Mesenchymal stem cell (in vitro differentiated cells and primary cell): ENCODE data around the gene GAS7.

Experiments
- DNase-seq: peaks from one replicate; pipeline ENCODE4 v3.0.0-alpha.2; 2013
- H2AFZ ChIP-seq: one replicate; pipeline ENCODE4 v1.6.1; 2013; ENCODE audit warnings: low read depth, mild to moderate bottlenecking, control low read depth, inconsistent platforms, low read length, moderate library complexity
- H2AK5ac ChIP-seq: 2 replicates; pipeline ENCODE4 v1.6.1; 2013; ENCODE audit warnings: low read length, moderate library complexity, mild to moderate bottlenecking, inconsistent platforms; ENCODE audit not compliant: severe bottlenecking
- H2BK120ac ChIP-seq: one replicate; pipeline ENCODE4 v1.6.1; 2013; ENCODE audit warnings: low read depth, mild to moderate bottlenecking, inconsistent platforms, low read length, moderate library complexity
- H2BK12ac ChIP-seq, 2 experiments: one replicate each; pipeline ENCODE4 v1.6.1; 2013; ENCODE audit warnings: inconsistent platforms in 2 of 2, low read length in 2 of 2, mild to moderate bottlenecking in 2 of 2, moderate library complexity in 2 of 2, control low read depth in 1 of 2
- H2BK15ac ChIP-seq: one replicate; pipeline ENCODE4 v1.6.1; 2013; ENCODE audit warnings: mild to moderate bottlenecking, low read depth, inconsistent platforms; ENCODE audit not compliant: poor library complexity, severe bottlenecking
- H2BK5ac ChIP-seq: 2 replicates; pipeline ENCODE4 v1.6.1; 2013; ENCODE audit warnings: low read depth, mild to moderate bottlenecking, low read length, control low read depth, inconsistent platforms; ENCODE audit not compliant: poor library complexity, severe bottlenecking
- H3K14ac ChIP-seq, 2 experiments: one replicate each; pipeline ENCODE4 v1.6.1; 2013; ENCODE audit warnings: inconsistent platforms in 2 of 2, low read length in 2 of 2, control low read depth in 1 of 2, mild to moderate bottlenecking in 1 of 2, moderate library complexity in 1 of 2
- H3K18ac ChIP-seq, 2 experiments: one replicate each; pipeline ENCODE4 v1.6.1; 2013; ENCODE audit warnings: inconsistent platforms in 2 of 2, low read length in 2 of 2, control low read depth in 1 of 2, low read depth in 1 of 2, mild to moderate bottlenecking in 1 of 2
- H3K23ac ChIP-seq, 2 experiments: one replicate each; pipeline ENCODE4 v1.6.1; 2013; ENCODE audit warnings: inconsistent platforms in 2 of 2, low read length in 2 of 2, mild to moderate bottlenecking in 2 of 2, moderate library complexity in 2 of 2, control low read depth in 1 of 2
- H3K27ac ChIP-seq: 2 replicates; pipeline ENCODE4 v1.5.1; 2013; ENCODE audit warnings: mild to moderate bottlenecking, moderate library complexity, low read length, control low read depth, inconsistent platforms; ENCODE audit not compliant: poor library complexity, severe bottlenecking
- H3K27me3 ChIP-seq, 2 experiments: 2 replicates each; pipeline versions ENCODE4 v1.6.1 to v1.7.0; 2013; ENCODE audit warnings: low read length in 2 of 2, mild to moderate bottlenecking in 2 of 2, moderate library complexity in 2 of 2, control low read depth in 1 of 2, inconsistent platforms in 1 of 2; ENCODE audit not compliant: control insufficient read depth in 1 of 2, insufficient read depth in 1 of 2
- H3K36me3 ChIP-seq, 2 experiments: 2 replicates each; pipeline versions ENCODE4 v1.6.1 to v1.7.0; 2013; ENCODE audit warnings: low read length in 2 of 2, control low read depth in 1 of 2, inconsistent platforms in 1 of 2, low read depth in 1 of 2, mild to moderate bottlenecking in 1 of 2; ENCODE audit not compliant: insufficient read depth in 2 of 2, control insufficient read depth in 1 of 2
- H3K4ac ChIP-seq, 2 experiments: one replicate each; pipeline ENCODE4 v1.6.1; 2013; ENCODE audit warnings: inconsistent platforms in 2 of 2, low read length in 2 of 2, mild to moderate bottlenecking in 2 of 2, moderate library complexity in 2 of 2, control low read depth in 1 of 2, low read depth in 1 of 2
- H3K4me1 ChIP-seq: 2 replicates; pipeline ENCODE4 v1.6.1; 2013; ENCODE audit warnings: low read depth, low read length, control low read depth; ENCODE audit not compliant: control insufficient read depth, insufficient read depth
- H3K4me2 ChIP-seq: 2 replicates; pipeline ENCODE4 v1.6.1; 2013; ENCODE audit warnings: low read length, mild to moderate bottlenecking, inconsistent platforms; ENCODE audit not compliant: poor library complexity, severe bottlenecking
- H3K4me3 ChIP-seq, 2 experiments: 2 replicates each; pipeline versions ENCODE4 v1.5.1 to v1.7.0; 2013; ENCODE audit warnings: low read length in 2 of 2, mild to moderate bottlenecking in 2 of 2, control low read depth in 1 of 2, low read depth in 1 of 2; ENCODE audit not compliant: insufficient read depth in 1 of 2
- H3K79me1 ChIP-seq: replicated peaks from 2 replicates; pipeline ENCODE4 v1.6.1; 2013; ENCODE audit warnings: mild to moderate bottlenecking, control low read depth, low read length, inconsistent platforms; ENCODE audit not compliant: poor library complexity, severe bottlenecking
- H3K9ac ChIP-seq: 2 replicates; pipeline ENCODE4 v1.7.0; 2013; ENCODE audit warnings: mild to moderate bottlenecking, low read length, moderate library complexity
- H3K9me3 ChIP-seq: 2 replicates; pipeline ENCODE4 v1.7.0; 2013; ENCODE audit warnings: mild to moderate bottlenecking, low read length; ENCODE audit not compliant: control insufficient read depth
- H4K8ac ChIP-seq: one replicate; pipeline ENCODE4 v1.6.1; 2013; ENCODE audit warnings: inconsistent platforms, mild to moderate bottlenecking, low read length, moderate library complexity
- H4K91ac ChIP-seq: one replicate; pipeline ENCODE4 v1.6.1; 2013; ENCODE audit warnings: mild to moderate bottlenecking, low read length, inconsistent platforms
- WGBS: methylation state at CpG from one replicate; pipeline ENCODE4 v1.1.7; 2013; ENCODE audit warnings: mixed read lengths; 5-methylcytosine and 5-hydroxymethylcytosine counted together

Gene GAS7

GRCh38 chr17:9944704-9945103 is 253.7 kb downstream of the GAS7 start:
- H2BK5ac ChIP-seq = no peak overlapping the region
- H2BK120ac ChIP-seq = no peak overlapping the region
- no peaks in the 10 kb centered on the region for H3K9me3 ChIP-seq
- H3K9ac ChIP-seq = no peak overlapping the region
- no peak overlapping the region for H3K18ac ChIP-seq
- no peak overlapping the region for H3K4me2 ChIP-seq
- peaks cover 24 to 73% of the 10 kb centered on the region in 2 experiments for H3K36me3 ChIP-seq
- no peak overlapping the region for H3K23ac ChIP-seq
- H3K79me1 ChIP-seq = no peaks in the 10 kb centered on the region
- no peak overlapping the region for H3K4me3 ChIP-seq
- no peak overlapping the region for H3K27ac ChIP-seq
- no peaks in the 10 kb centered on the region for H3K27me3 ChIP-seq
- no peaks in the 10 kb centered on the region for H3K4me1 ChIP-seq
- H3K14ac ChIP-seq = no peak overlapping the region
- H2AFZ ChIP-seq = no peak overlapping the region
- H2BK12ac ChIP-seq = no peak overlapping the region
- H2AK5ac ChIP-seq = no peak overlapping the region
- no peak overlapping the region for H2BK15ac ChIP-seq
- no peak overlapping the region for H4K8ac ChIP-seq
- no peak overlapping the region for H3K4ac ChIP-seq
- H4K91ac ChIP-seq = no peak overlapping the region
- WGBS = 83% methylated on average over 7 of the region's 7 CpGs
- DNase-seq = no peak

DNA sequence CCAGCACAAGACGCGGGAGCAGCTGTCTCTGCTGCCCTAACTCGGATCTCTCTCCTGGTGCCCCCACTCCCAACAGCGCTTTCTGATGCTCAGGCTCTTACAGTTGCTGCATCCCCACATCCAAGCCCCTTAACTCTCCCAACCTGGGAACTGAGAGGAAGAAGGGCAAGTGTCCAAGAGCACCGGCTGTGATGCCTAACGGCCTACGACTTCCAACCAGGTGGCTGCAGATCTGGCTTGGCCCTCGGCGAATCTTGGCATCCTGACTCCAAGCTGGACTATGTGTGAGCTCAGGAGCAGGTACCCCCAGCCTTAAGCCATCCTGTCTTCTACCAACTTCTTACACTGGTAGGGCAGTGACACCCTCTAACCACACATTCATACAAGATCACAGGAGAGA is 255.1 kb downstream of the GAS7 start:
- Histone ChIP-seq H3K27me3 (no peaks in the 10 kb centered on the region), H2BK120ac (no peak overlapping the region), H2BK5ac (no peak overlapping the region), H3K36me3 (peaks cover 30 to 87% of the 10 kb centered on the region in 2 experiments), H3K9ac (no peak overlapping the region), H2BK12ac (no peak overlapping the region), H3K79me1 (no peaks in the 10 kb centered on the region), H4K8ac (no peak overlapping the region), H4K91ac (no peak overlapping the region), H3K27ac (no peak overlapping the region), H3K18ac (no peak overlapping the region), H3K14ac (no peak overlapping the region), H3K4me1 (no peaks in the 10 kb centered on the region), H3K4ac (no peak overlapping the region), H3K9me3 (peaks cover 10% of the 10 kb centered on the region), H2BK15ac (no peak overlapping the region), H3K4me3 (no peak overlapping the region), H3K4me2 (no peak overlapping the region), H2AFZ (no peak overlapping the region), H2AK5ac (no peak overlapping the region), H3K23ac (no peak overlapping the region)
- 96% methylated on average over 9 of the region's 9 CpGs for WGBS
- DNase-seq = no peak

GRCh38 chr17:9942885-9943284 is 255.5 kb downstream of the GAS7 start:
- H3K23ac ChIP-seq = no peak overlapping the region
- H3K14ac ChIP-seq = no peak overlapping the region
- H3K79me1 ChIP-seq = no peaks in the 10 kb centered on the region
- no peak overlapping the region for H3K9ac ChIP-seq
- no peak overlapping the region for H2AFZ ChIP-seq
- H4K8ac ChIP-seq = no peak overlapping the region
- H3K18ac ChIP-seq = no peak overlapping the region
- 85% methylated on average over 13 of the region's 13 CpGs for WGBS
- no peak overlapping the region for H2BK120ac ChIP-seq
- no peak overlapping the region for H2BK5ac ChIP-seq
- H3K27ac ChIP-seq = no peak overlapping the region
- peaks cover 10% of the 10 kb centered on the region for H3K9me3 ChIP-seq
- H3K4me3 ChIP-seq = no peak overlapping the region
- no peak overlapping the region for H4K91ac ChIP-seq
- H2BK15ac ChIP-seq = no peak overlapping the region
- no peak overlapping the region for H2AK5ac ChIP-seq
- no peak overlapping the region for H3K4ac ChIP-seq
- H3K4me1 ChIP-seq = no peaks in the 10 kb centered on the region
- H3K4me2 ChIP-seq = no peak overlapping the region
- no peaks in the 10 kb centered on the region for H3K27me3 ChIP-seq
- no peak overlapping the region for H2BK12ac ChIP-seq
- no peak for DNase-seq
- H3K36me3 ChIP-seq = peaks cover 30 to 89% of the 10 kb centered on the region in 2 experiments

DNA sequence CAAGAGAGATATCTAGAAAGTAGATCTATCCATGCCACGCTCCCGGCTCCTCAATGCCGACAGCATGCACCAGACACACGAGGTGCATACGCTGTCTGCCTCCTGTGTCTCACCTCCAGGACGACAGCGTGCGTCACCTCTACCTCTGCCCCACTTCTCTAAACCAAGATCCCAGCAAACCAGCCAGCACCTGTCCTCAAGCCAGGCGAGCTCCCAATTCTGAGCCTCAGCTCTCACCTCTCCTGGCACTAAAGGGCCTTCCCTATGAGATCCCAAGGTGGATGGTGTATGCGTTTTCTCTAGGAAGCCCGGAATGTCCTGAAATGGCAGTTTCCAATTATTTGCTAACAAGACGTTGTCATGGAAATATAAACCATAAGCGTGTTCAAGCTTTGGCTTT is 257.1 kb downstream of the GAS7 start:
- 95% methylated on average over 13 of the region's 13 CpGs for WGBS
- Histone ChIP-seq H3K27me3 (no peaks in the 10 kb centered on the region), H2BK15ac (no peak overlapping the region), H3K18ac (no peak overlapping the region), H2BK5ac (no peak overlapping the region), H3K4me2 (no peak overlapping the region), H3K9me3 (peaks cover 10% of the 10 kb centered on the region), H3K4me1 (no peaks in the 10 kb centered on the region), H3K36me3 (peaks cover 34 to 88% of the 10 kb centered on the region in 2 experiments), H2AK5ac (no peak overlapping the region), H2BK12ac (no peak overlapping the region), H3K27ac (no peak overlapping the region), H3K4me3 (no peak overlapping the region), H3K4ac (no peak overlapping the region), H3K9ac (no peak overlapping the region), H3K14ac (no peak overlapping the region), H3K23ac (no peak overlapping the region), H2AFZ (no peak overlapping the region), H2BK120ac (no peak overlapping the region), H3K79me1 (no peaks in the 10 kb centered on the region), H4K8ac (no peak overlapping the region), H4K91ac (no peak overlapping the region)
- no peak for DNase-seq
